AG04449 (cell line): ENCODE results near the gene SCO1.

Source experiments
- CTCF ChIA-PET: fragments of 350-600 bp; formaldehyde crosslinking; extraction: SDS; loops from one replicate; lab custom pipeline; 2021; ENCODE audit warnings: antibody characterized with exemption; lab: Yijun Ruan, JAX
- POLR2A ChIA-PET: fragments of 400-600, 350-600 bp; formaldehyde crosslinking; extraction: SDS; loops from one replicate; lab custom pipeline; 2020; ENCODE audit warnings: antibody characterized with exemption, inconsistent platforms; lab: Yijun Ruan, JAX
- DNase-seq: peaks from one replicate; pipeline ENCODE4 v3.0.0-alpha.2; 2010; ENCODE audit warnings: low read depth, low spot score
- H3K4me3 ChIP-seq: 2 replicates; pipeline ENCODE4 v1.5.1; 2011; ENCODE audit warnings: low read depth, mild to moderate bottlenecking, control low read depth, low read length
- TF ChIP-seq, protein P1 (sequence below): IDR thresholded peaks from one replicate; pipeline ENCODE4 v1.5.1; 2011; ENCODE audit warnings: mild to moderate bottlenecking, moderate library complexity, low read length, control low read depth, inconsistent platforms; ENCODE audit not compliant: insufficient read depth; ENCODE audit errors: missing control alignments

Gene SCO1

DNA sequence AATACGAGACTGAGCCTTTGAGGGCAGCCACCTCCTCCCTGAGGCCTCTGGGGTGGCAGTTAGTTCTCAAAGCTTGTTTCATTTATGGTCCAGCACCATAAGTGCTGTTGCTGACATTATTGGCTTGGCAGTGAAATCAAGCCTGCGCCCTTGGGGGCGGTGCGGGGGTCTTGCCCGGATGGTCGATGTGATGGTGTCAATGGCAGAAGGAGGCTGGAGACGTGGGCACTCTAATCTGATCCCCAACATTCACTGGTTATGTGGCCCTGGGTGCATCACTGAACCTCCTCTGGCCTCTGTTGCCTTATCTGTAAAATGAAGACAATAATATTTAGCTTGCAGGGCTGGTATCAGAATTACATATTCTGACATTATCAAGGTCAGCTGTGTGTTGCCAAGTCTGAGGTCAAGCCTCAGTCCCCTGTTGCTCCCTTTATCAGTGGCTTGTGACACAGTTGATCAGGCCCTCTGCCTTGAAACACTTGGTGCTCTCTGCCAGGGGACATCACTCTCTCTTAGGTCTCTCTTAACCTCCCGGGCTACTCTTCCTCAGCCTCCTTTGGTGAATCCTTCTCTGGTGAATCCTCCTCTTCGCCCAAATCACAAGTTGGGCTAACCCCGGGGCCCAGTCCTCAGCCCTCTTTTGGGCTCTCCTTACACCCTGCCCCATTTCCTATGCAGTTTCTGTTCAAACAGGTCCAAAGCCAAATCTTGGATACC, 44.2 kb upstream of the SCO1 start:
- POLR2A ChIA-PET: no interaction called here
- no peak for DNase-seq
- TF ChIP-seq, protein P1, sequence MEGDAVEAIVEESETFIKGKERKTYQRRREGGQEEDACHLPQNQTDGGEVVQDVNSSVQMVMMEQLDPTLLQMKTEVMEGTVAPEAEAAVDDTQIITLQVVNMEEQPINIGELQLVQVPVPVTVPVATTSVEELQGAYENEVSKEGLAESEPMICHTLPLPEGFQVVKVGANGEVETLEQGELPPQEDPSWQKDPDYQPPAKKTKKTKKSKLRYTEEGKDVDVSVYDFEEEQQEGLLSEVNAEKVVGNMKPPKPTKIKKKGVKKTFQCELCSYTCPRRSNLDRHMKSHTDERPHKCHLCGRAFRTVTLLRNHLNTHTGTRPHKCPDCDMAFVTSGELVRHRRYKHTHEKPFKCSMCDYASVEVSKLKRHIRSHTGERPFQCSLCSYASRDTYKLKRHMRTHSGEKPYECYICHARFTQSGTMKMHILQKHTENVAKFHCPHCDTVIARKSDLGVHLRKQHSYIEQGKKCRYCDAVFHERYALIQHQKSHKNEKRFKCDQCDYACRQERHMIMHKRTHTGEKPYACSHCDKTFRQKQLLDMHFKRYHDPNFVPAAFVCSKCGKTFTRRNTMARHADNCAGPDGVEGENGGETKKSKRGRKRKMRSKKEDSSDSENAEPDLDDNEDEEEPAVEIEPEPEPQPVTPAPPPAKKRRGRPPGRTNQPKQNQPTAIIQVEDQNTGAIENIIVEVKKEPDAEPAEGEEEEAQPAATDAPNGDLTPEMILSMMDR: no peak
- CTCF ChIA-PET: interaction anchor here (1.0 to 2.1 kb wide), 2 partner anchors 61 to 103 kb away, joined by 3 to 7 read pairs; no protein-coding TSS in a partner anchor
- H3K4me3 ChIP-seq: no peak overlapping the region

DNA sequence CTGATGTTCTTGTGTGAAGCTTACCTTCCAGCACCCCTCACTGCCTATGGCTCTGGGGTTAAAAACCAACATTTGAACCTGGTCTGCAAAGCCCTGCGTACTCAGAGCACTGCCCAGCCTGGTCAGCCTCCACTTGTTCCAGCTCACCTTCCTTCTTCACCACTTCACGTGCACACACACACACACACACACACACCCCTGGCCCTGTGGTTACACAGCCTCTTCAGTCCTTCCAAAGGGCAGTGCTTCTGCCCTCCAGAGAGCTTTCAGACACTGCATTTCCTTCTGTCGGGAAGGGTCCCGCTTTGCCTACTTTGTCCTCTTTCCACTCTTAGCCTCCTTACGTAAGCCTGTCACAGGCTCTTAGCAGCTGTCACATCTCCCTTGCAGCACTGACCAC, 42.1 kb upstream of the SCO1 start:
- POLR2A ChIA-PET: no interaction called here
- CTCF ChIA-PET: interaction anchor here (2.3 kb wide), 1 partner anchor 106 kb away, joined by 16 read pairs; no protein-coding TSS in a partner anchor
- H3K4me3 ChIP-seq: no peak overlapping the region
- DNase-seq: no peak
- TF ChIP-seq, protein P1: no peak

DNA sequence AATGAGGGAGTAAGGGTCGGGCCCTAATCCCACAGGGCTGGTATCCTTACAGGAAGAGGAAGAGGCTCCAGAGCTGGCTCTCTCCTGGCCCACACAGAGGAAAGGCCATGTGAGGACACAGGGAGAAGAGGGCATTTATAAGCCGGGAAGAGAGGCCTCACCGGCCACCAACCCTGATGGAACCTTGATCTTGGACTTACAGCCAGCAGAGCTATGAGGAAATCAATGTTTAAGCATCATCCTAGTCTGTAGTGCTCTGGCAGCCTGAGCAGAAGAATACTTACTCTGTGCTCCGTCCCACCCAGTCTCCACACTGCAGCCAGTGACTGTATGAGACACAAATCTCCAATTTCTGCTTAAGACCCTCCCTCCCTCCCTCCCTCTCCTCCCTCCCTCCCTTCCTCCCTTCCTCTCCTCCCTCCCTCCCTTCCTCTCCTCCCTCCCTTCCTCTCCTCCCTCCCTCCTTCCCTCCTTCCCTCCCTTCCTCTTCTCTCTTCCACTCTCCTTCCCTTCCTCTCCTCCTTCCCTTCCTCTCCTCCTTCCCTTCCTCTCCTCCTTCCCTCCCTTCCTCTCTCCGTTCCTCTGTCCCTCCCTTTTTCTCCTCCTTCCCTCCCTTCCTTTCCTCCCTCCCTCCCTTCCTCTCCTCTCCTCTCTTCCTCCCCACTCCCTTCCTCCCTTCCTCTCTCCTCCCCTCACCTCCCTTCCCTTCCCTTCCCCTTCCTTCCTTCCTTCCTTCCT, 41.4 kb upstream of the SCO1 start:
- no peak overlapping the region for H3K4me3 ChIP-seq
- ChIA-PET POLR2A (no interaction called here), CTCF (interaction anchor here (2.3 kb wide), 1 partner anchor 106 kb away, joined by 16 read pairs; no protein-coding TSS in a partner anchor)
- no peak for DNase-seq
- TF ChIP-seq, protein P1: no peak

DNA sequence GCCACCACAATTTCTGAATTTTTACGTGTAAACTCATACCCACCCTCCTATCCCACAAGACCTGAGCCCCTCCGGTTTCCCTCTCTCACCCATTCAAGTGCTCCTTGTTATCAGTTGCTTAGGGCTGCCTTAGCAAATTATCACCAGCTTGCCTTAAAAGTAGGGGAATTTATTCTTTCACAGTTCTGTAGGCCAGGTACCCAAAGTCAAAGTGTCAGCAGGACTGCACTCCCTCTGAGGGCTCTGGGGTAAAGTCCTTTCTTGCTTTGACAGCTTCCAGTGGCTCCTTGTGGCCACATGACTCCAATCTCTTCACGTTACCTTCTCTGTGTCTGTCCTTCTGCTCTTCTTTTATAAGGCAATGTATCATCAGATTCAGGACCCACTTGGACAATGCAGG, 40.4 kb upstream of the SCO1 start:
- ChIA-PET POLR2A (no interaction called here), CTCF (interaction anchor here (0.9 to 4.7 kb wide), 27 partner anchors 10 to 1248 kb away, joined by 3 to 128 read pairs (median 6); partner anchors contain the start of gene PIRT)
- DNase-seq: no peak
- no peak overlapping the region for H3K4me3 ChIP-seq
- TF ChIP-seq, protein P1: no peak

DNA sequence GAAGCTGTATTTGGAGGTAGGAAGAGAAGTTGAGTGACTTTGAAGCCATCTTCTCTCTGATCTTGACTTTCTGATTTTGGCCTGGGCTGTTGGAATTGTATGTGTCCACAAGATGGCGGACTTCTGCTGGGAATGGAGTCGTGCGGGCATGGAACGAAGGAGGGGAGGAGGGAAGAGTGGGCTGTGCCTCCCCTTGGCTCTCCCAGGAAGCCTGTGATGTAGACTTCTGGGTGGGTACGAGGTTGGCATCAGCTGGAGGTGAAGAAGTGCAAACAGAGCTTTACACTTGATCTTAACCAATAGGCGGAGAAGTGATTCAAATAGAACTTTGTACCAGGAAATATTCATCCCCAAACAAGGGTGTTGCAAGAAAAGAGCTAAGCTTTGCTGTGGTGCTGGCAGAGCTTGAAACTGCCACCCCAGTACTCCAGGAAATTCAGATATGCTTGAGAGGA, 39.9 kb upstream of the SCO1 start:
- CTCF ChIA-PET: interaction anchor here (0.6 to 4.7 kb wide), 43 partner anchors 10 to 1254 kb away, joined by 3 to 128 read pairs (median 5); partner anchors contain the start of gene PIRT
- TF ChIP-seq, protein P1: peak; percentile 77
- no peak overlapping the region for H3K4me3 ChIP-seq
- DNase-seq: no peak
- POLR2A ChIA-PET: no interaction called here

DNA sequence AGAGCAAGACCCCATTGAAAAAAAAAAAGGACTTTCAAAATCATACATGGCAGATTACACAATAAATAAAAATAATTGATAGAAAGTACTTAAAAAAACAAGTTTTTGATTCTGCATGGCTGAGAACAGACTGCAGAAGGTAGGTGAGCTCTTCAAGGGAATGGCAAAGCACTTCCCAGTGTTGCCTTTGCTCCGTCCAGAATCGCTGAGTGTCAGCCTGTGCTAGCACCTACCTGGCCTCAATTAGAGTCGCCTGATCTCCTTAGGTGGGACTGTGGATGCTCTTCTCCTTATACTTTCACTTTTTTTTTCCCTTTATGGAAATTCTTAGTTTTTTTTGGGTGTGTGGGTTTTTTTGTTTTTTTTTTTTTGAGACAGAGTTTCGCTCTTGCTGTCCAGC, 38.5 kb upstream of the SCO1 start:
- POLR2A ChIA-PET: no interaction called here
- H3K4me3 ChIP-seq: no peak overlapping the region
- CTCF ChIA-PET: interaction anchor here (1.0 to 4.7 kb wide), 10 partner anchors 8 to 1253 kb away, joined by 3 to 128 read pairs (median 11); no protein-coding TSS in a partner anchor
- no peak for DNase-seq
- TF ChIP-seq, protein P1: no peak
